ENCODE results near the gene MRPL9.

MRPL9 gene

DNA sequence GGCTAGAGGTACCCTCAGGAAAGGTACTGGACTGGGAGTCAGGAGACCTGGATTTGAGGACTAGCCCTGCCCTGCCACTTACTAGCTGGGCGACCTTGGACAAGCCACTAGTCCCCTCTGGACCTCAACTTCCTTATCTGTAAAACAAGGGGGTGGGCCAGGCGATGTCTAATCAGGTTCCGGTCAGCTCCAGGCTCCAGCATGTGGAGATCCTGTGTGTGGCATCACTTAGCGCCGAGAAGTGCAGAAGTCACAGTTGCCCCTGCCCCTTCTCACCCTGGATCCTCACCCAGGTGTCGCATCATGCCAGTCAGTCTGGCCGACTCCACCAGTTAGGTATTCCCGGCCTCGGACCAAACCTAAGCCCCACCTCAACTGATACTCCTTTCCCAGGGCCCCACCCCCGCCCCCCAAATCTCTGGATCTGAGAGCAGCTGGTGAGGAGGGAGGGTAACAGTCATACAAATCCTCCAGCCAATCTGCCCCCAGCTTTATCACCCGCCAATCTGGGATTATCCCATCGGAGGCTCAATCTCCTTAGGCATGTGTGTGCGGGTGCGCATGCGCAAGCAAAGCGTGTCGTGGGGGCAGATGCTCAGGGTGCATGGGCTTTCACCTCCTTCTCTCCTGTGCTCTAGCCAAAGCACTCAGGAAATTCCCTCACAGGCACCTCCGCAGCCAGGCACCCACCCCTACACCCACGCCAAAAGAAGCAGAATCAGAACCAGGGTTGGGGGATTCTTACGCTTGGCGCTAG is 52.1 kb downstream of the MRPL9 start:
- H3K4me3 ChIP-seq (ENCODE audit: control insufficient read depth, low read depth, low read length): no peak overlapping the region
- no peak for DNase-seq (ENCODE audit: low read depth)
- TF ChIP-seq, protein P1, sequence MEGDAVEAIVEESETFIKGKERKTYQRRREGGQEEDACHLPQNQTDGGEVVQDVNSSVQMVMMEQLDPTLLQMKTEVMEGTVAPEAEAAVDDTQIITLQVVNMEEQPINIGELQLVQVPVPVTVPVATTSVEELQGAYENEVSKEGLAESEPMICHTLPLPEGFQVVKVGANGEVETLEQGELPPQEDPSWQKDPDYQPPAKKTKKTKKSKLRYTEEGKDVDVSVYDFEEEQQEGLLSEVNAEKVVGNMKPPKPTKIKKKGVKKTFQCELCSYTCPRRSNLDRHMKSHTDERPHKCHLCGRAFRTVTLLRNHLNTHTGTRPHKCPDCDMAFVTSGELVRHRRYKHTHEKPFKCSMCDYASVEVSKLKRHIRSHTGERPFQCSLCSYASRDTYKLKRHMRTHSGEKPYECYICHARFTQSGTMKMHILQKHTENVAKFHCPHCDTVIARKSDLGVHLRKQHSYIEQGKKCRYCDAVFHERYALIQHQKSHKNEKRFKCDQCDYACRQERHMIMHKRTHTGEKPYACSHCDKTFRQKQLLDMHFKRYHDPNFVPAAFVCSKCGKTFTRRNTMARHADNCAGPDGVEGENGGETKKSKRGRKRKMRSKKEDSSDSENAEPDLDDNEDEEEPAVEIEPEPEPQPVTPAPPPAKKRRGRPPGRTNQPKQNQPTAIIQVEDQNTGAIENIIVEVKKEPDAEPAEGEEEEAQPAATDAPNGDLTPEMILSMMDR (conservative IDR thresholded peaks at IDR 0.05; ENCODE audit: control insufficient read depth, insufficient read depth, low read depth, low read length): no peak

DNA sequence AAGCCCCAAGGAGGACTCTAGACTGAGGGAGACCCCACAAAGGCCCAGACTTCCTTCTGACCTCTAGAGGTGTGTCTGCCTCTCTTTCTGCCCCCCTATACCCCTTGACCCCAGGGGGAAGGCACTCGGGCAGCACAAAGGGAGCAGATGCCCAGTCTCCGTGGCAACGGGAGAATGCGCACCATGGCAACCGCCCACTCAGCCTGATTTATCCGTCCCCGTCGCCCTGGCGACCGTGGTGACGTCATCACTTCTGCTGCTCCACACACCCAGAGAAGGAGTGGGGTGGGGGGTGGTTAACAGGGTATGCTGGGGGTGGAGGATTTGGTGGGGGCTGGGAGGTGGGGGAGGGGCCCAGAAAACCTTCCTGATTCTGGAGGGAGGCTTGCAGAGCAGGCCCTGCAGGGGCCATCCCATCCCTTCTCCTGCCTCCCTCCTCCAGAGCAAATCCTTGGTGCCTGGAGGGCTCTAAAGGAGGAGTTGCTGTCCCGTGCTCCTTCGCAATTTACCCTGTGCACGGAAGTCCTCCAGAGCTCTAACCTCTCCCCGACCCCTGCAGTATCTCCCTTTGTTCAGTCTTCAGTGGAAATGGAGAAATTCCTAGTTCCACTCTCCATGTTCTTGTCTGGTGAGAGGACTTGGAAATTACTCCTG is 53.0 kb downstream of the MRPL9 start:
- TF ChIP-seq, protein P1 (conservative IDR thresholded peaks at IDR 0.05; ENCODE audit: control insufficient read depth, insufficient read depth, low read depth, low read length): no peak
- DNase-seq (ENCODE audit: low read depth): peak; percentile 59
- H3K4me3 ChIP-seq (ENCODE audit: control insufficient read depth, low read depth, low read length): no peak overlapping the region

Measured in fibroblast of mammary gland (primary cell).